K562 (cell line): ENCODE data around the gene TESK2. TPM values are rescaled to one million over a fixed set of nuclear protein-coding genes. Genes with fewer than 3 reads are reported as not detected.

Experiments used
- ATAC-seq: fragments of 200-7000 bp; cut with Tn5 transposase; 3 replicates; pipeline ENCODE4 v1.9.1; 2020; ENCODE audit warnings: moderate library complexity
- BruUV-seq: library from RNA; stranded (reverse); fragments of 400-500 nt; replicated peaks from 2 replicates; lab custom pipeline; 2021; lab: Mats Ljungman, UMichigan
- CTCF ChIA-PET: fragments of 300-600 bp; formaldehyde crosslinking; extraction: SDS; loops from one replicate; lab custom pipeline; 2021; ENCODE audit warnings: low intra/inter-chr PET ratio; lab: Yijun Ruan, JAX
- POLR2A ChIA-PET: fragments of 300-600, 350-650 bp; sonication (Branson Sonifier 250); formaldehyde crosslinking; extraction: SDS; loops from one replicate; lab custom pipeline; 2021; ENCODE audit warnings: antibody characterized with exemption, inconsistent platforms; lab: Yijun Ruan, JAX
- DNase-seq, 4 experiments: peaks; one replicate each; pipeline versions ENCODE4 v3.0.0 to v3.0.0-alpha.2; 2011 to 2018; ENCODE audit warnings: low spot score in 3 of 4, mixed read lengths in 3 of 4; ENCODE audit errors: extremely low read depth in 1 of 4
- FAIRE-seq: peaks from 2 replicates; lab custom pipeline; 2011; peaks lifted over from hg19 to GRCh38; lab: Jason Lieb, UNC
- H2AFZ ChIP-seq: 2 replicates; pipeline ENCODE4 v1.6.0; 2011; ENCODE audit warnings: low read depth, low read length, control low read depth, inconsistent platforms
- H3K27ac ChIP-seq: fragments of 200-600 bp; 3 replicates; pipeline ENCODE4 v1.8.0; 2011; ENCODE audit warnings: low read depth, mild to moderate bottlenecking, control low read depth, inconsistent platforms, low read length, moderate library complexity, mixed read lengths; ENCODE audit errors: extremely low read depth
- H3K27me3 ChIP-seq, 2 experiments: fragments of 300-600 bp in 1 of 2; 2 replicates in 1 of 2; 3 replicates in 1 of 2; pipeline versions ENCODE4 v1.6.0 to v1.8.0; 2011; ENCODE audit warnings: inconsistent platforms in 2 of 2, low read length in 2 of 2, mild to moderate bottlenecking in 1 of 2, mixed read lengths in 1 of 2, moderate library complexity in 1 of 2; ENCODE audit not compliant: control insufficient read depth in 2 of 2, insufficient read depth in 2 of 2
- H3K36me3 ChIP-seq: fragments of 300-600 bp; 3 replicates; pipeline ENCODE4 v1.8.0; 2011; ENCODE audit warnings: mild to moderate bottlenecking, low read length, inconsistent platforms; ENCODE audit not compliant: control insufficient read depth, insufficient read depth
- H3K4me1 ChIP-seq, 2 experiments: fragments of 200-600 bp in 1 of 2; replicated peaks in 1 of 2; 2 replicates in 1 of 2; 3 replicates in 1 of 2; pipeline versions ENCODE4 v1.5.1 to v1.8.0; 2011; ENCODE audit warnings: inconsistent platforms in 2 of 2, low read length in 2 of 2, mild to moderate bottlenecking in 1 of 2, mixed read lengths in 1 of 2, moderate library complexity in 1 of 2; ENCODE audit not compliant: control insufficient read depth in 2 of 2, insufficient read depth in 2 of 2
- H3K4me2 ChIP-seq: 2 replicates; pipeline ENCODE4 v1.6.1; 2011; ENCODE audit warnings: low read length, control low read depth, inconsistent platforms, mixed read lengths; ENCODE audit not compliant: insufficient read depth
- H3K4me3 ChIP-seq: fragments of 200-600 bp; sonication (generic), shearing (Covaris generic); 2 replicates; pipeline ENCODE4 v1.5.1; 2016; ENCODE audit warnings: control low read depth, inconsistent platforms
- H3K79me2 ChIP-seq: fragments of 200-600 bp; 3 replicates; pipeline ENCODE4 v1.8.0; 2011; ENCODE audit warnings: low read length, inconsistent platforms; ENCODE audit not compliant: control insufficient read depth, insufficient read depth
- H3K9ac ChIP-seq, 2 experiments: 2 replicates each; pipeline versions ENCODE4 v1.6.0 to v1.6.1; 2011; ENCODE audit warnings: low read depth in 2 of 2, low read length in 2 of 2, control low read depth in 1 of 2, inconsistent platforms in 1 of 2, mild to moderate bottlenecking in 1 of 2, mixed read lengths in 1 of 2; ENCODE audit not compliant: insufficient read depth in 1 of 2
- H3K9me1 ChIP-seq: one replicate; pipeline ENCODE4 v1.6.0; 2011; ENCODE audit warnings: inconsistent platforms, mild to moderate bottlenecking, low read length, moderate library complexity; ENCODE audit not compliant: control insufficient read depth, insufficient read depth
- H3K9me3 ChIP-seq: replicated peaks from 2 replicates; pipeline ENCODE4 v1.5.1; 2011; ENCODE audit warnings: low read depth, low read length, inconsistent platforms; ENCODE audit not compliant: control insufficient read depth, insufficient read depth
- H4K20me1 ChIP-seq: replicated peaks from 2 replicates; pipeline ENCODE4 v1.6.1; 2011; ENCODE audit warnings: low read length, inconsistent platforms, mixed read lengths; ENCODE audit not compliant: control insufficient read depth, insufficient read depth
- ARID1B ChIP-seq: fragments of 450-650 bp; IDR thresholded peaks from 2 replicates; pipeline ENCODE4 v1.6.1; 2016; ENCODE audit warnings: antibody characterized with exemption, mild to moderate bottlenecking, inconsistent platforms
- CEBPG ChIP-seq, 3 experiments: fragments of 200-800 bp in 1 of 3; sonication (Bioruptor generic) in 1 of 3; sonication (generic) in 1 of 3; formaldehyde crosslinking in 1 of 3; IDR thresholded peaks in 2 of 3; conservative IDR thresholded peaks in 1 of 3; 2 replicates each; pipeline versions ENCODE4 v1.6.1 to v1.8.0; 2016 to 2022; ENCODE audit warnings: missing compliant biosample characterization in 2 of 3, missing genetic modification characterization in 2 of 3, mild to moderate bottlenecking in 1 of 3, missing genetic modification reagents in 1 of 3
- MTA2 ChIP-seq: fragments of 450-650 bp; IDR thresholded peaks from 2 replicates; pipeline ENCODE4 v1.6.1; 2016; ENCODE audit warnings: low read depth
- PHF21A ChIP-seq: fragments of 450-650 bp; IDR thresholded peaks from 2 replicates; pipeline ENCODE4 v1.6.1; 2017; ENCODE audit warnings: low read depth, borderline replicate concordance
- SMAD4 ChIP-seq: fragments of 250-450 bp; sonication (Bioruptor Pico); conservative IDR thresholded peaks from 2 replicates; pipeline ENCODE4 v1.8.0; 2021; ENCODE audit warnings: inconsistent platforms, mild to moderate bottlenecking, moderate library complexity
- TBP ChIP-seq: optimal IDR thresholded peaks from 2 replicates; pipeline ENCODE3; 2011; ENCODE audit warnings: low read depth, low read length, improper control_type of control experiment
- ZNF134 ChIP-seq: fragments of 250-450 bp; sonication (Bioruptor Pico); conservative IDR thresholded peaks from 2 replicates; pipeline ENCODE4 v1.4.0; 2020
- ZNF140 ChIP-seq: fragments of 250-450 bp; sonication (Bioruptor Pico); IDR thresholded peaks from 2 replicates; pipeline ENCODE4 v1.8.0; 2021; ENCODE audit warnings: moderate library complexity, mild to moderate bottlenecking, inconsistent platforms
- ZNF175 ChIP-seq: fragments of 200-800 bp; sonication (Bioruptor generic); IDR thresholded peaks from 2 replicates; pipeline ENCODE4 v1.6.1; 2016; ENCODE audit warnings: low read depth, mild to moderate bottlenecking, missing genetic modification characterization, missing compliant biosample characterization
- ZNF347 ChIP-seq: fragments of 450-650 bp; formaldehyde crosslinking; IDR thresholded peaks from 2 replicates; pipeline ENCODE4 v1.4.0; 2020; ENCODE audit warnings: low read depth, mild to moderate bottlenecking, moderate library complexity
- ZNF354B ChIP-seq: fragments of 250-450 bp; sonication (Bioruptor Pico); IDR thresholded peaks from 2 replicates; pipeline ENCODE4 v1.4.0; 2020
- WGBS: fragments of 100-300 bp; shearing (Covaris generic); methylation state at CpG from one replicate; pipeline ENCODE4 v1.1.6; 2016; ENCODE audit warnings: low coverage, mixed read lengths; ENCODE audit not compliant: insufficient coverage; ENCODE audit errors: missing lambda C conversion rate; 5-methylcytosine and 5-hydroxymethylcytosine counted together
- in situ Hi-C: fragments of 300-500 bp; cut with MboI; formaldehyde crosslinking; loops from 4 replicates; pipeline ENCODE4 v1.15.0; 2018; ENCODE audit warnings: inconsistent platforms, mixed read lengths
- intact Hi-C: fragments of 100-400 bp; cut with micrococcal nuclease; formaldehyde crosslinking; loops from 2 replicates; pipeline ENCODE4 v1.14.2; 2022
- polyA plus RNA-seq, 8 experiments: library from polyadenylated mRNA; depleted of rRNA in 4 of 8; stranded (reverse) in 5 of 8; unstranded in 3 of 8; fragments of >200 nt; fragmentation: Nextera tagmentation in 2 of 8; fragmentation: Illumina TruSeq in 1 of 8; extraction: Ambion mirVana in 2 of 8; extraction: Trizol in 1 of 8; gene quantifications; 2 replicates each; pipeline versions ENCODE4 v1.2.1 to v1.2.3, GENCODE V29; 2011 to 2014; ENCODE audit warnings: inconsistent platforms in 1 of 8, missing spikeins in 1 of 8
- total RNA-seq, 7 experiments: library from RNA; depleted of rRNA in 6 of 7; stranded (reverse); fragments of >200 nt in 6 of 7; fragmentation: Illumina TruSeq in 2 of 7; extraction: Trizol in 2 of 7; gene quantifications; 2 replicates each; pipeline versions ENCODE4 v1.2.1 to v1.2.3, GENCODE V29; 2011 to 2021; ENCODE audit warnings: low replicate concordance in 1 of 7
- TF ChIP-seq, protein P1 (sequence below): fragments of 450-650 bp; formaldehyde crosslinking; IDR thresholded peaks from 2 replicates; pipeline ENCODE4 v1.4.0; 2020; ENCODE audit warnings: mild to moderate bottlenecking
- TF ChIP-seq, protein P2 (sequence below): sonication (generic); formaldehyde crosslinking; IDR thresholded peaks from 2 replicates; pipeline ENCODE4 v1.8.0; 2022; ENCODE audit warnings: mild to moderate bottlenecking, missing genetic modification reagents, borderline replicate concordance
- TF ChIP-seq, protein P3 (sequence below), 2 experiments: fragments of 450-650 bp in 1 of 2; sonication (generic) in 1 of 2; formaldehyde crosslinking in 1 of 2; IDR thresholded peaks in 1 of 2; conservative IDR thresholded peaks in 1 of 2; 2 replicates each; pipeline versions ENCODE4 v1.6.1 to v1.8.1; 2016 to 2023; ENCODE audit warnings: mild to moderate bottlenecking in 2 of 2, moderate library complexity in 2 of 2, inconsistent platforms in 1 of 2, missing genetic modification reagents in 1 of 2
- TF ChIP-seq, protein P4 (sequence below): fragments of 250-450 bp; sonication (Bioruptor Pico); IDR thresholded peaks from 2 replicates; pipeline ENCODE4 v1.5.1; 2021; ENCODE audit warnings: mild to moderate bottlenecking

TESK2 gene
- total and polyA plus RNA-seq, 9 of the 15 experiments (the other 6 are each of a cell fraction or from before 2014, with no cell fraction given), result 1.6 to 5.3 (median 3.7) TPM

DNA sequence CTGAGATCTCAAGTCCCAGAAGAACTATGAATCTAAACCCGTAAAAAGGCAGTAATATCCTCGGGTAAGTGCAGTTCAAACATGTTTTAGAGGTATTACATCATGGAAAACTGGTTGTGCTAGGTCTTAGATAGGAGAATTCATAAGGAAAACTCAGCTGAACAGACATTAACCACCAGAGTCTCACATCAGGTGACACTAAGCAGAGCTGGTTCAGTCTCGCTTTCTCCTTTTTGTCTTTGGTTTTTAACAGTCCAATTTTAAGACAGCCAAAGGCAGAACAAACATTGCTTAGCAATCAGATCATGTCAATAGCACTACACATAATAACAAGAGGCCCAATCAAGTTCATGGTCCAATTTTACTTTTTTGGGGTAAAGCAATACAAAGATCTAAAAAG lies 87.7 kb downstream of the TESK2 start:
- H3K9ac ChIP-seq, result no peak overlapping the region
- no peak overlapping the region for H3K4me3 ChIP-seq
- DNase-seq, result no peak
- H3K79me2 ChIP-seq, result no peaks in the 10 kb centered on the region
- H4K20me1 ChIP-seq, result no peaks in the 10 kb centered on the region
- CTCF ChIA-PET, result no interaction called here
- no peaks in the 10 kb centered on the region for H3K9me1 ChIP-seq
- FAIRE-seq, result peak; percentile 65
- no TSS peak for BruUV-seq
- POLR2A ChIA-PET, result interaction anchor here (1.0 to 1.9 kb wide), 3 partner anchors 9 to 59 kb away, joined by 3 to 4 read pairs (median 3); no protein-coding TSS in a partner anchor
- H3K36me3 ChIP-seq, result no peaks in the 10 kb centered on the region
- in situ Hi-C loops (no loop called here), intact Hi-C loops (no loop called here)
- no peak overlapping the region for H3K4me2 ChIP-seq
- WGBS, result 29% methylated on average over 3 of the region's 3 CpGs
- no peak overlapping the region for H3K27ac ChIP-seq
- no peaks in the 10 kb centered on the region for H3K9me3 ChIP-seq
- ATAC-seq, result peak; percentile 50; the same call in 2 of the 3 replicates
- peak overlapping the region; percentile 5; the same call in 1 of the 2 replicates for H2AFZ ChIP-seq
- no peaks in the 10 kb centered on the region for H3K27me3 ChIP-seq
- H3K4me1 ChIP-seq, result no peaks in the 10 kb centered on the region; a peak in 1 of 5 replicates
- TF ChIP-seq ARID1B (peak; percentile 18; the same call in 1 of the 2 replicates), TBP (no peak), ZNF175 (0 out of 2 replicates have a peak, but pooled peaks have one; percentile 56), SMAD4 (CRISPR knock-in tag) (0 out of 2 replicates have a peak, but pooled peaks have one; percentile 39), CEBPG (CRISPR knock-in tag; IDR thresholded peaks at IDR 0.05) (no peak), CEBPG (tag; conservative IDR thresholded peaks at IDR 0.05 in 1 of 2, IDR thresholded peaks at IDR 0.05 in 1 of 2) (peak in 1 of 2 experiments; percentile 40; a peak in 1 of 4 replicates), ZNF140 (CRISPR knock-in tag) (no peak), PHF21A (no peak), ZNF354B (CRISPR knock-in tag) (0 out of 2 replicates have a peak, but pooled peaks have one; percentile 9), MTA2 (0 out of 2 replicates have a peak, but pooled peaks have one; percentile 4), ZNF134 (CRISPR knock-in tag) (peak; percentile 76; the same call in 1 of the 2 replicates), ZNF347 (CRISPR knock-in tag) (no peak)
- TF ChIP-seq, protein P1, sequence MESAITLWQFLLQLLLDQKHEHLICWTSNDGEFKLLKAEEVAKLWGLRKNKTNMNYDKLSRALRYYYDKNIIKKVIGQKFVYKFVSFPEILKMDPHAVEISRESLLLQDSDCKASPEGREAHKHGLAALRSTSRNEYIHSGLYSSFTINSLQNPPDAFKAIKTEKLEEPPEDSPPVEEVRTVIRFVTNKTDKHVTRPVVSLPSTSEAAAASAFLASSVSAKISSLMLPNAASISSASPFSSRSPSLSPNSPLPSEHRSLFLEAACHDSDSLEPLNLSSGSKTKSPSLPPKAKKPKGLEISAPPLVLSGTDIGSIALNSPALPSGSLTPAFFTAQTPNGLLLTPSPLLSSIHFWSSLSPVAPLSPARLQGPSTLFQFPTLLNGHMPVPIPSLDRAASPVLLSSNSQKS (CRISPR knock-in tag), result no peak
- TF ChIP-seq, protein P2, sequence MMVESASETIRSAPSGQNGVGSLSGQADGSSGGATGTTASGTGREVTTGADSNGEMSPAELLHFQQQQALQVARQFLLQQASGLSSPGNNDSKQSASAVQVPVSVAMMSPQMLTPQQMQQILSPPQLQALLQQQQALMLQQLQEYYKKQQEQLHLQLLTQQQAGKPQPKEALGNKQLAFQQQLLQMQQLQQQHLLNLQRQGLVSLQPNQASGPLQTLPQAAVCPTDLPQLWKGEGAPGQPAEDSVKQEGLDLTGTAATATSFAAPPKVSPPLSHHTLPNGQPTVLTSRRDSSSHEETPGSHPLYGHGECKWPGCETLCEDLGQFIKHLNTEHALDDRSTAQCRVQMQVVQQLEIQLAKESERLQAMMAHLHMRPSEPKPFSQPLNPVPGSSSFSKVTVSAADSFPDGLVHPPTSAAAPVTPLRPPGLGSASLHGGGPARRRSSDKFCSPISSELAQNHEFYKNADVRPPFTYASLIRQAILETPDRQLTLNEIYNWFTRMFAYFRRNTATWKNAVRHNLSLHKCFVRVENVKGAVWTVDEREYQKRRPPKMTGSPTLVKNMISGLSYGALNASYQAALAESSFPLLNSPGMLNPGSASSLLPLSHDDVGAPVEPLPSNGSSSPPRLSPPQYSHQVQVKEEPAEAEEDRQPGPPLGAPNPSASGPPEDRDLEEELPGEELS (CRISPR knock-in tag), result no peak
- TF ChIP-seq, protein P3, sequence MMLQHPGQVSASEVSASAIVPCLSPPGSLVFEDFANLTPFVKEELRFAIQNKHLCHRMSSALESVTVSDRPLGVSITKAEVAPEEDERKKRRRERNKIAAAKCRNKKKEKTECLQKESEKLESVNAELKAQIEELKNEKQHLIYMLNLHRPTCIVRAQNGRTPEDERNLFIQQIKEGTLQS (IDR thresholded peaks at IDR 0.05), result peak; percentile 62; the same call in 1 of the 2 replicates
- TF ChIP-seq, protein P3 (CRISPR knock-in tag; conservative IDR thresholded peaks at IDR 0.05), result no peak
- TF ChIP-seq, protein P4, sequence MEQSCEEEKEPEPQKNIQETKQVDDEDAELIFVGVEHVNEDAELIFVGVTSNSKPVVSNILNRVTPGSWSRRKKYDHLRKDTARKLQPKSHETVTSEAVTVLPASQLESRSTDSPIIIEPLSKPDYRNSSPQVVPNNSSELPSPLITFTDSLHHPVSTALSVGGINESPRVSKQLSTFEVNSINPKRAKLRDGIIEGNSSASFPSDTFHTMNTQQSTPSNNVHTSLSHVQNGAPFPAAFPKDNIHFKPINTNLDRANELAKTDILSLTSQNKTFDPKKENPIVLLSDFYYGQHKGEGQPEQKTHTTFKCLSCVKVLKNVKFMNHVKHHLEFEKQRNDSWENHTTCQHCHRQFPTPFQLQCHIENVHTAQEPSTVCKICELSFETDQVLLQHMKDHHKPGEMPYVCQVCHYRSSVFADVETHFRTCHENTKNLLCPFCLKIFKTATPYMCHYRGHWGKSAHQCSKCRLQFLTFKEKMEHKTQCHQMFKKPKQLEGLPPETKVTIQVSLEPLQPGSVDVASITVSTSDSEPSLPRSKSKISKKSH, result no peak
